K562 (cell line): Measurements from ENCODE around the gene ESPN. TPM values are rescaled to one million over a fixed set of nuclear protein-coding genes. Genes with fewer than 3 reads are reported as not detected.

Source experiments
- ETV1 ChIP-seq: fragments of 450-650 bp; conservative IDR thresholded peaks from 2 replicates; pipeline ENCODE4 v1.6.1; 2016; ENCODE audit warnings: missing genetic modification characterization, control low read depth, low read depth, missing compliant biosample characterization
- GTF2A2 ChIP-seq: IDR thresholded peaks from 2 replicates; pipeline ENCODE4 v1.6.1; 2016; ENCODE audit warnings: mild to moderate bottlenecking, missing genetic modification characterization, missing compliant biosample characterization
- HMGN3 ChIP-seq: IDR thresholded peaks from 2 replicates; pipeline ENCODE4 v1.6.1; 2011; ENCODE audit warnings: borderline replicate concordance, low read depth, mild to moderate bottlenecking, mixed read lengths, low read length; ENCODE audit not compliant: insufficient read length; ENCODE audit errors: extremely low read depth
- RB1 ChIP-seq: fragments of 450-650 bp; IDR thresholded peaks from 2 replicates; pipeline ENCODE4 v1.6.1; 2017; ENCODE audit warnings: low read depth, mild to moderate bottlenecking
- THRAP3 ChIP-seq: fragments of 450-650 bp; IDR thresholded peaks from 2 replicates; pipeline ENCODE4 v1.6.1; 2016; ENCODE audit warnings: mild to moderate bottlenecking, inconsistent platforms, borderline replicate concordance
- ZEB2 ChIP-seq: fragments of 450-650 bp; IDR thresholded peaks from 2 replicates; pipeline ENCODE4 v1.6.1; 2016
- ZNF121 ChIP-seq: sonication (generic); formaldehyde crosslinking; conservative IDR thresholded peaks from 2 replicates; pipeline ENCODE4 v1.8.0; 2022; ENCODE audit warnings: missing genetic modification reagents
- polyA plus RNA-seq, 8 experiments: library from polyadenylated mRNA; depleted of rRNA in 4 of 8; stranded (reverse) in 5 of 8; unstranded in 3 of 8; fragments of >200 nt; fragmentation: Nextera tagmentation in 2 of 8; fragmentation: Illumina TruSeq in 1 of 8; extraction: Ambion mirVana in 2 of 8; extraction: Trizol in 1 of 8; gene quantifications; 2 replicates each; pipeline versions ENCODE4 v1.2.1 to v1.2.3, GENCODE V29; 2011 to 2014; ENCODE audit warnings: inconsistent platforms in 1 of 8, missing spikeins in 1 of 8
- total RNA-seq, 7 experiments: library from RNA; depleted of rRNA in 6 of 7; stranded (reverse); fragments of >200 nt in 6 of 7; fragmentation: Illumina TruSeq in 2 of 7; extraction: Trizol in 2 of 7; gene quantifications; 2 replicates each; pipeline versions ENCODE4 v1.2.1 to v1.2.3, GENCODE V29; 2011 to 2021; ENCODE audit warnings: low replicate concordance in 1 of 7
- TF ChIP-seq, protein P1 (sequence below): fragments of 450-650 bp; IDR thresholded peaks from 2 replicates; pipeline ENCODE4 v1.6.1; 2016; ENCODE audit warnings: borderline replicate concordance
- TF ChIP-seq, protein P2 (sequence below): fragments of 450-650 bp; formaldehyde crosslinking; IDR thresholded peaks from 2 replicates; pipeline ENCODE4 v1.4.0; 2020; ENCODE audit warnings: mild to moderate bottlenecking, mixed read lengths
- TF ChIP-seq, protein P3 (sequence below), 2 experiments: fragments of 450-650 bp; IDR thresholded peaks; 2 replicates each; pipeline ENCODE4 v1.6.1; 2016; ENCODE audit warnings: mild to moderate bottlenecking in 2 of 2, borderline replicate concordance in 1 of 2, low read depth in 1 of 2, moderate library complexity in 1 of 2
- TF ChIP-seq, protein P4 (sequence below): fragments of 250-450 bp; sonication (Bioruptor Pico); IDR thresholded peaks from 2 replicates; pipeline ENCODE4 v1.4.0; 2020; ENCODE audit warnings: mild to moderate bottlenecking, moderate library complexity

Gene ESPN
- total and polyA plus RNA-seq, 9 of the 15 experiments (the other 6 are each of a cell fraction or from before 2014, with no cell fraction given): 0.07 to 1.2 (median 0.45) TPM; not detected in 3

DNA sequence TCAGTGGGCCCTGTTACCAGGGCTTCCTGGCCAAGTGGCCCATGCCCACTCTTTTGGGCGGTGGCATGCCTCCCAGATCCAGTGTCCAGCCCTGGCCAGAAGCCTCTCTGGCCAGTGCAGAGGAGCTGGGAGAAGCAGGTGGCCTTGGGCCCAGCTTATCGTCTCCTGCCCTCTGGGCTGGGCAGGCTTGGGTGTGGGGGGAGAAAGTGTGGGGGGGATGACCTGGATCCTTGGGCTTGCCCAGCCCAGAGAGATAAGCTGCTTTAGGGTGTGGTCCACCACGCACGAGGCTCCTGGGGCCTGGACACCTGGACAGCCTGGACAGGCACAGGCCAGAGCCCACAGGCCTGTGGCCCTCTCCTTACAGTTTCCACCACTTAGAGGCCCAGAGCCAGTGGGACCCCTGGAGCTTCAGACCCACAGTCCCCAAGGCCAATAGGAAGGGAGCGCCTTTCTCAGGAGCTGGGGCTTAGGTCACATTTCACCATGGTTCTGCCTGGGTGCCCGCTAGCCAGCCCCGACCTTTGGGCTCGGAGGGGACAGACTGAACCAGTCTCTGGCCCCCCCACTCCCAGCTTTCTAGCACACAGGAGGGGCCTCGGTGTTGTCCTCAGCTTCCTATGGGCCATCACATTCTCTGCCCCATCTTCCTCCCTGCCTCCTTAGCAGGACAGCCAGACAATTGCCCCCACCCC, 1.8 kb downstream of the ESPN start (continued):
- TF ChIP-seq, protein P1, sequence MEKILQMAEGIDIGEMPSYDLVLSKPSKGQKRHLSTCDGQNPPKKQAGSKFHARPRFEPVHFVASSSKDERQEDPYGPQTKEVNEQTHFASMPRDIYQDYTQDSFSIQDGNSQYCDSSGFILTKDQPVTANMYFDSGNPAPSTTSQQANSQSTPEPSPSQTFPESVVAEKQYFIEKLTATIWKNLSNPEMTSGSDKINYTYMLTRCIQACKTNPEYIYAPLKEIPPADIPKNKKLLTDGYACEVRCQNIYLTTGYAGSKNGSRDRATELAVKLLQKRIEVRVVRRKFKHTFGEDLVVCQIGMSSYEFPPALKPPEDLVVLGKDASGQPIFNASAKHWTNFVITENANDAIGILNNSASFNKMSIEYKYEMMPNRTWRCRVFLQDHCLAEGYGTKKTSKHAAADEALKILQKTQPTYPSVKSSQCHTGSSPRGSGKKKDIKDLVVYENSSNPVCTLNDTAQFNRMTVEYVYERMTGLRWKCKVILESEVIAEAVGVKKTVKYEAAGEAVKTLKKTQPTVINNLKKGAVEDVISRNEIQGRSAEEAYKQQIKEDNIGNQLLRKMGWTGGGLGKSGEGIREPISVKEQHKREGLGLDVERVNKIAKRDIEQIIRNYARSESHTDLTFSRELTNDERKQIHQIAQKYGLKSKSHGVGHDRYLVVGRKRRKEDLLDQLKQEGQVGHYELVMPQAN: no peak
- TF ChIP-seq RB1 (no peak), ZNF121 (CRISPR knock-in tag) (no peak), ZEB2 (peak; percentile 43; the same call in 1 of the 2 replicates), GTF2A2 (tag) (no peak), THRAP3 (no peak), ETV1 (tag) (no peak), HMGN3 (peak; percentile 46)
- TF ChIP-seq, protein P2, sequence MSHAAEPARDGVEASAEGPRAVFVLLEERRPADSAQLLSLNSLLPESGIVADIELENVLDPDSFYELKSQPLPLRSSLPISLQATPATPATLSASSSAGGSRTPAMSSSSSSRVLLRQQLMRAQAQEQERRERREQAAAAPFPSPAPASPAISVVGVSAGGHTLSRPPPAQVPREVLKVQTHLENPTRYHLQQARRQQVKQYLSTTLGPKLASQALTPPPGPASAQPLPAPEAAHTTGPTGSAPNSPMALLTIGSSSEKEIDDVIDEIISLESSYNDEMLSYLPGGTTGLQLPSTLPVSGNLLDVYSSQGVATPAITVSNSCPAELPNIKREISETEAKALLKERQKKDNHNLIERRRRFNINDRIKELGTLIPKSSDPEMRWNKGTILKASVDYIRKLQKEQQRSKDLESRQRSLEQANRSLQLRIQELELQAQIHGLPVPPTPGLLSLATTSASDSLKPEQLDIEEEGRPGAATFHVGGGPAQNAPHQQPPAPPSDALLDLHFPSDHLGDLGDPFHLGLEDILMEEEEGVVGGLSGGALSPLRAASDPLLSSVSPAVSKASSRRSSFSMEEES: no peak
- TF ChIP-seq, protein P3, sequence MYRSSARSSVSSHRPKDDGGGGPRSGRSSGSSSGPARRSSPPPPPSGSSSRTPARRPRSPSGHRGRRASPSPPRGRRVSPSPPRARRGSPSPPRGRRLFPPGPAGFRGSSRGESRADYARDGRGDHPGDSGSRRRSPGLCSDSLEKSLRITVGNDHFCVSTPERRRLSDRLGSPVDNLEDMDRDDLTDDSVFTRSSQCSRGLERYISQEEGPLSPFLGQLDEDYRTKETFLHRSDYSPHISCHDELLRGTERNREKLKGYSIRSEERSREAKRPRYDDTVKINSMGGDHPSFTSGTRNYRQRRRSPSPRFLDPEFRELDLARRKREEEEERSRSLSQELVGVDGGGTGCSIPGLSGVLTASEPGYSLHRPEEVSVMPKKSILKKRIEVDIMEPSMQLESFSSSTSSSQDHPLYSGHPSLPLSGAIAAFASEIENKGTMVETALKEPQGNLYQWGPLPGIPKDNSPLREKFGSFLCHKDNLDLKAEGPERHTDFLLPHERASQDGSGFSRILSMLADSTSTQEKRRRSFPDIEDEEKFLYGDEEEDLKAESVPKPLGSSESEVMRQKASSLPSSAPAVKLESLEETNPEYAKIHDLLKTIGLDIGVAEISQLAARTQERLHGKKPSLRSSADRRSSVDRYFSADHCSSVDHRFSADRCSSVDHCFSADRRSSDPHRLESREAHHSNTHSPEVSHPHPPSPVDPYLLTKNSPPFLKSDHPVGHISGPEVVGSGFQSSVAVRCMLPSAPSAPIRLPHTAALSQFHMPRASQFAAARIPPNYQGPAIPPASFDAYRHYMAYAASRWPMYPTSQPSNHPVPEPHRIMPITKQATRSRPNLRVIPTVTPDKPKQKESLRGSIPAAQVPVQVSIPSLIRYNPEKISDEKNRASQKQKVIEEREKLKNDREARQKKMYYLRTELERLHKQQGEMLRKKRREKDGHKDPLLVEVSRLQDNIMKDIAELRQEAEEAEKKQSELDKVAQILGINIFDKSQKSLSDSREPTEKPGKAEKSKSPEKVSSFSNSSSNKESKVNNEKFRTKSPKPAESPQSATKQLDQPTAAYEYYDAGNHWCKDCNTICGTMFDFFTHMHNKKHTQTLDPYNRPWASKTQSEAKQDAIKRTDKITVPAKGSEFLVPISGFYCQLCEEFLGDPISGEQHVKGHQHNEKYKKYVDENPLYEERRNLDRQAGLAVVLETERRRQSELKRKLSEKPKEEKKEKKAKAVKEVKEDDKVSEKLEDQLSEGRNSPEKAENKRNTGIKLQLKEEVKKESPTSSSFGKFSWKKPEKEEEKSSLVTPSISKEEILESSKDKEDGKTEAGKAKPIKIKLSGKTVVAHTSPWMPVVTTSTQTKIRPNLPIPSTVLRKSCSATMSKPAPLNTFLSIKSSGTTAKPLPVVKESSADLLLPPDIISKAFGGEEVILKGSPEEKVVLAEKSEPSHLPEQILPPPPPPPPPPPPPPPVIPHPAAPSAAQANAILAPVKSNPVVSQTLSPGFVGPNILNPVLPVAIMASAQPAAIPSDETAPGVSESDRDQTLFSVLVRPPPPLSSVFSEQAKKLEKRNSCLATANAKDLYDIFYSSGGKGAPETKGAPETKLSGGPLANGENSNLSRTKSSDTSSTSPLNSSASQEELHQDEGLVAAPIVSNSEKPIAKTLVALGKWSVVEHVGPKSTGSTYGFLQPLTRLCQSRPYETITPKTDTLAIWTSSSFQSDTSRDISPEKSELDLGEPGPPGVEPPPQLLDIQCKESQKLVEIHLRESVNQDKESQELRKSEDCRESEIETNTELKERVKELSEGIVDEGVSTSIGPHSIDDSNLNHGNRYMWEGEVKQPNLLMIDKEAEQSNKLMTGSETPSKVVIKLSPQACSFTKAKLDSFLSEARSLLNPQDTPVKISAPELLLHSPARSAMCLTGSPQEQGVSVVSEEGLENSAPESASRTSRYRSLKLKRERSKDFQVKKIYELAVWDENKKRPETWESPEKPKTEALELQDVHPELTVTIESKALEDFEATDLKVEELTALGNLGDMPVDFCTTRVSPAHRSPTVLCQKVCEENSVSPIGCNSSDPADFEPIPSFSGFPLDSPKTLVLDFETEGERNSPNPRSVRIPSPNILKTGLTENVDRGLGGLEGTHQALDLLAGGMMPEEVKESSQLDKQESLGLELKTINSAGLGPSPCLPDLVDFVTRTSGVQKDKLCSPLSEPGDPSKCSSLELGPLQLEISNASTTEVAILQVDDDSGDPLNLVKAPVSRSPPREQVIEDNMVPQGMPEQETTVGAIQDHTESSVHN (IDR thresholded peaks at IDR 0.05; ENCODE audit: borderline replicate concordance in 1 of 2, low read depth in 1 of 2): no peak
- TF ChIP-seq, protein P4, sequence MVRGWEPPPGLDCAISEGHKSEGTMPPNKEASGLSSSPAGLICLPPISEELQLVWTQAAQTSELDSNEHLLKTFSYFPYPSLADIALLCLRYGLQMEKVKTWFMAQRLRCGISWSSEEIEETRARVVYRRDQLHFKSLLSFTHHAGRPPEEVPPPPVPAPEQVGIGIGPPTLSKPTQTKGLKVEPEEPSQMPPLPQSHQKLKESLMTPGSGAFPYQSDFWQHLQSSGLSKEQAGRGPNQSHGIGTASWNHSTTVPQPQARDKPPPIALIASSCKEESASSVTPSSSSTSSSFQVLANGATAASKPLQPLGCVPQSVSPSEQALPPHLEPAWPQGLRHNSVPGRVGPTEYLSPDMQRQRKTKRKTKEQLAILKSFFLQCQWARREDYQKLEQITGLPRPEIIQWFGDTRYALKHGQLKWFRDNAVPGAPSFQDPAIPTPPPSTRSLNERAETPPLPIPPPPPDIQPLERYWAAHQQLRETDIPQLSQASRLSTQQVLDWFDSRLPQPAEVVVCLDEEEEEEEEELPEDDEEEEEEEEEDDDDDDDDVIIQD: no peak
